NK-92 (cell line): ENCODE measurements around the gene EVI5.
"Not testable (repeated sequence)": the region's sequence is repeated elsewhere in the genome, so short reads cannot be mapped to it uniquely, and the experiment has no call there.

Experiments
- DNase-seq: peaks from one replicate; lab custom pipeline; 2025; ENCODE audit not compliant: unreplicated experiment; lab: John Stamatoyannopoulos, UW

The EVI5 gene

GRCh38 chr1:92695104-92695503 lies 89.8 kb downstream of the EVI5 start:
- DNase-seq = no peak

GRCh38 chr1:92691925-92692324 lies 93.0 kb downstream of the EVI5 start:
- DNase-seq = no peak

DNA sequence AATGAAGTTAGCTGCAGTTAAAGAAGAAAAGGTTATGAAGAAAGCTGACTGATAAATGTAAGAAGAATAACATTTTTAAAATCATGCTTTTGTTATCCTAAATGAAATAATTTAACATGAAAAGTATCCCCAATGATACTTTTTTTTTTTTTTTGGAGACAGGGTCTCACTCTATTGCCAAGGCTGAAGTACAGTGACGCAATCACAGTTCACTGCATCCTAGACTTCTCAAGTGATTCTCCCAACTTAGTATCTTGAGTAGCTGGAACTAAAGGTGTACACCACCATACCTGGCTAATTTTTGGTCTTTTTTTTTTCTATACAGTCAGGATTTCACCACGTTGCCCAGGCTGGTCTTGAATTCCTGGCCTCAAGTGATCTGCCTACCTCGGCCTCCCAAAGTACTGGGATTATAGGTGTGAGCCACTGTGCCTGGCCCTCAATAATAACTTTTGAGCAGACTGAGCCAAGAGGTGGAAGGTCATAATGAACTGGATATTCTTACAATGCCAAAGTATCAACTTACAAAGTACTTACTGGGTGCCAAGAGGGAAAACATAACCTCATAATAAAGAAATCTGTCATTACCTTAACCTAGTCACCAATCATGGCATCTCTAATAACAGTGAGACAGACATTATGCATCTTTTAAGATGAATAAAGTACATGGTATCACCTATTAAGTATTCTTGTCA lies 94.5 kb downstream of the EVI5 start:
- DNase-seq = no peak

DNA sequence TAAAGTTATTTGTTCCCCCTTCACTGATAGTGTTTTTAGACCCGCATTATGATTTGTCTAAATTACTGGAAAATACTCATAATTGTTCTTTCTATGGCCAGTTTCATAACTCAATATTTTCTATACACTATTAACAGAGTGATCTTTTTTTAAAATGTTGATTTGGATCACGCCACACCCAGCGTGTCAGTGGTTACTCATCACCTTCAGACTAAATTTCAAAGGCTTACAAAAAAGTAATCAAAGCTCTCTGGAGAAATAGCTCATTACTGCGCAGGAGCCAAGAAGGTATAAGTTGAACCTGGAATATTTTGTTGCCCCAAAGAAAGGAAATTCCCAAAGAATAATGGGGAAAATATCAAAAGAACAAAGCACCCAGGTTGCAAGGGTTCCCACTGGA lies 104.9 kb downstream of the EVI5 start:
- no peak for DNase-seq

- no peak for DNase-seq
Measured at GRCh38 chr1:92663775-92664174, 121.1 kb downstream of the EVI5 start.

DNA sequence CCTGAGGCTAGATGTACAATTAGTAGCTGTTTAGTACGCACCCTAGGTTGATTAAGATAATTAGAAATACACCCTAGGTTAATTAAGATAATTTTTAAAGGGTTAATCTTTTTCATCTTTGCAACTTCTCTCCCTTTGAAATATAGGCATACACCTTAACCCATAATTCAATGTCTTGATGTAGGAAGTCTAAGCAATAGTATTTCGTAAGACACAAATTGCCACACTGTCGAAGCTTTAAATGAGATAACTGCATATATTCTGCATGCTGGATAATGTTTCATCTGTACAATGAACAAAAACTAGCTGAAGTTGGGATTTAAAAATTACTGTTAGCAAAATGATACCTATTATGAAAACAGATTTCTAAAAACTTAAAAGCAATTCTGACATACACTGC lies 122.9 kb downstream of the EVI5 start:
- no peak for DNase-seq

- DNase-seq = no peak
Measured at GRCh38 chr1:92657701-92658100, 127.2 kb downstream of the EVI5 start.

GRCh38 chr1:92655197-92655801 lies 129.6 kb downstream of the EVI5 start:
- no peak for DNase-seq

DNA sequence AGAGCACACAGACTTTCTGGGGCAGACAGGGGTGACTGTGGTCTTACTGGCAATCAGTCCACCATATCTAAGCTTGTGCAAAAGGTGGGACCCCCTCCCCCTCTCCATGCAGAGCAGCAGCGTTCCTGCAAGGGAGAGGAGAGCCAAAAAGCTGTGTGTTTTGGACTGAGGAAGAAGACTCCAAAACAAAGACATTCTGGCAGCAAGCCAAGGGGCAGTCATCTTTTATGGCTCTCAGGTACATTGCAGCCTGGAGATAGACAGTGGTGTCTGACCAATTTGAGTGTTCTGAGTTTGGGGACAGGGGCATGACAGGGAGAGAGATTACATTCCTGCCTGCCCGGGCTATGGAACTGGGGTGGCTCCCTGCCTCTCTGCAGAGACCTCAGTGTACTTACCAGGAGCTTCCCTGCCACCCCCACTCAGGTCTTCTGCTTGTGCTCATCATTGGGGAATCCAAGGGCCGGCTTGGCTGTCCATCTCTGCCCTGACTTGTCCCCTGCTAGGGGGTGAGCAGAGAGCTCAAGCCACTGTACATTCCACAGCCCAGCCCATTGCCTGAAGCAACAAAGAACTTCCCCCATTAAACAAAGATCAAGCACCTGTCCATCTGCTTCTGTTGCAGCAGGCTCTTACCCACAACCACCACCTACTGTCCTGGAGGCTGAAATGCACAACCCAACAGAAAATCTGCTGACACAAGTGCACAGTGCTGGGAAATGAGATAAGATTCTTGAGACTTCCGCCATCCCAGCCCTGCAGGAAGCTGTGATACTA lies 131.1 kb downstream of the EVI5 start:
- DNase-seq = no peak

DNA sequence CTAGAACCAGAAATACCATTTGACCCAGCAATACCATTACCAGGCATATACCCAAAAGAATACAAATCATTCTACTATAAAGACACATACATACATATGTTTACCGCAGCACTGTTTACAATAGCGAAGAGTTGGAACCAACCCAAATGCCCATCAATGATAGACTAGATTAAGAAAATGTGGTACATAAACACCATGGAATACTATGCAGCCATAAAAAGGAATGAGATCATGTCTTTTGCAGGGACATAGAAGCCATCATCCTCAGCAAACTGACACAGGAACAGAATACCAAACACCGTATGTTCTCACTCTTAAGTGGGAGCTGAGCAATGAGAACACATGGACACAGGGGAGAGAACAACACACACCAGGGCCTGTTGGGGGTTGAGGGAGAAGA lies 144.2 kb downstream of the EVI5 start:
- not testable (repeated sequence) for DNase-seq

GRCh38 chr1:92638498-92638897 lies 146.4 kb downstream of the EVI5 start:
- DNase-seq = no peak

- not testable (repeated sequence) for DNase-seq
Measured at GRCh38 chr1:92635203-92635602, 149.7 kb downstream of the EVI5 start.

GRCh38 chr1:92623187-92623778 lies 161.6 kb downstream of the EVI5 start:
- no peak for DNase-seq

- no peak for DNase-seq
Measured at GRCh38 chr1:92619466-92620189, 165.3 kb downstream of the EVI5 start.

DNA sequence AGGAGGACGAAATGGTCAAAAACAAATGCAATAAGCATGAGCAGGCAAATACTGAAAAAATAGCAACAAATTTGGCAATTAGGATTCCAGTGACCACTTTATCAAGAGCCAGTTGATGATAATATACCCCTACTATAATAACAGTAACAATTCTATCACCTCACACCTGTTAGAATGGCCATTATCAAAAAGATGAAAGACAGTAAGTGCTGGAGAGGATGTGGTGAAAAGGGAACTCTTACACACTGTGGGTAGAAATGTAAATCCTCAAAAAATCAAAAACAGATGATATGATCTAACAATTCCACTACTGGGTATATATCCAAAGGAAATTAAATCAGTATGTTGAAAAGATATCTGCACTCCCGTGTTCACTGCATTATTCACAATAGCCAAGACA lies 183.9 kb downstream of the EVI5 start:
- no peak for DNase-seq

DNA sequence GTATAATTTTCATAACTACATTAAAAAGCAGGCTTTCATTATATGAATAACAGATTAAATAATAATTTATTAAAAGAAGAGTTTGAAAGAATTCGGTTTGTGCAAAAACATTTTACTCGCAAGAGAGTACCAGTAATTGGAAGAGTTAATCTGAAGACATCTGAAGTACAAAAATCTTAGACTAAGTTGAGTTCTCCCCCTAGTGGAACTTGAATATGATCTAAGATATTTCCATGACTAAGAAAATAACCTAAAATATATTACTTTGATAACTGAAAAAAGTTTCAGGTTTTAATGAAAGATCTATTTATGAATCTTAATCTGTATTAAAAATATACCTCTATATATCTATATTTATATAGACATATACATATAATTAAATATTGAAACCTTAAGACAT lies 185.7 kb downstream of the EVI5 start:
- no peak for DNase-seq

DNA sequence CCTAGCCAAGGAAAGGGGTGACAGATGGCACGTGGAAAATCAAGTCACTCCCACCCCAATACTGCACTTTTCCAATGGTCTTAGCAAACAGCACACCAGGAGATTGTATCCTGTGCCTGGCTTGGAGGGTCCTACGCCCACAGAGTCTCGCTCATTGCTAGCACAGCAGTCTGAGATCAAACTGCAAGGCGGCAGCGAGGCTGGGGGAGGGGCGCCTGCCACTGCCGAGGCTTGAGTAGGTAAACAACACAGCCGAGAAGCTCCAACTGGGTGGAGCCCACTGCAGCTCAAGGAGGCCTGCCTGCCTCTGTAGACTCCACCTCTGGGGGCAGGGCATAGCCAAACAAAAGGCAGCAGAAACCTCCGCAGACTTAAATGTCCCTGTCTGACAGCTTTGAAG lies 195.5 kb downstream of the EVI5 start:
- not testable (repeated sequence) for DNase-seq

- no peak for DNase-seq
Measured at GRCh38 chr1:92587445-92587844, 197.5 kb downstream of the EVI5 start.

- DNase-seq = no peak
Measured at GRCh38 chr1:92585831-92586230, 199.1 kb downstream of the EVI5 start.

- DNase-seq = not testable (repeated sequence)
Measured at GRCh38 chr1:92584810-92585209, 200.1 kb downstream of the EVI5 start.
